ENCODE results near the gene LRRC41. TPM values are rescaled to one million over a fixed set of nuclear protein-coding genes. Genes with fewer than 3 reads are reported as not detected.
"Not testable (repeated sequence)": the region's sequence is repeated elsewhere in the genome, so short reads cannot be mapped to it uniquely, and the experiment has no call there.

The LRRC41 gene
- total and polyA plus RNA-seq, 8 donors: 19.8 to 31.3 (median 26.2) TPM

- no peak for TF ChIP-seq CTCF (IDR thresholded peaks at IDR 0.05)
- Histone ChIP-seq H3K4me1 (no peaks in the 10 kb centered on the region), H3K27ac (no peak overlapping the region), H3K36me3 (no peaks in the 10 kb centered on the region), H3K27me3 (no peaks in the 10 kb centered on the region), H3K4me3 (no peak overlapping the region), H3K9me3 (no peaks in the 10 kb centered on the region)
- DNase-seq (no peak), FAIRE-seq (no peak), ATAC-seq (no peak)
- intact Hi-C loops (cut with DNase I): no loop called here
- WGBS, 2 donors: 81 to 88% methylated on average over 4 of the region's 4 CpGs
Observed at GRCh38 chr1:46236882-46237281, 66.5 kb downstream of the LRRC41 start.

- H3K9me3 ChIP-seq; H3K36me3 ChIP-seq; FAIRE-seq; intact Hi-C loops (cut with DNase I); H3K4me3 ChIP-seq; H3K27ac ChIP-seq; DNase-seq; H3K4me1 ChIP-seq; H3K27me3 ChIP-seq; ATAC-seq: not testable (repeated sequence)
- 94 to 95% methylated on average over 3 of the region's 3 CpGs for WGBS, 2 donors
Observed at GRCh38 chr1:46231231-46231630, 72.2 kb downstream of the LRRC41 start.

Other genes with a start within 250 kb of the LRRC41 start
- gene PIK3R3, start 171.0 kb downstream of the LRRC41 start, total RNA-seq: 1 to 10 TPM; 1.2 to 4.9 (median 4.1) TPM
- 1 to 10 TPM; 1.7 to 4.5 TPM for gene PIK3R3, start 171.0 kb downstream of the LRRC41 start, polyA plus RNA-seq
- gene TSPAN1, start 128.5 kb downstream of the LRRC41 start, total RNA-seq: 1 to 10 TPM; 2.1 to 10.0 (median 6.4) TPM
- 10 to 100 TPM in 1 of 2 donors, 1 to 10 TPM in 1; 4.1 to 12.4 TPM for gene TSPAN1, start 128.5 kb downstream of the LRRC41 start, polyA plus RNA-seq
- gene P3R3URF, start 127.1 kb downstream of the LRRC41 start, total RNA-seq: not detected
- gene P3R3URF, start 127.1 kb downstream of the LRRC41 start, polyA plus RNA-seq: not detected
- gene POMGNT1, start 105.2 kb downstream of the LRRC41 start, total RNA-seq: 10 to 100 TPM; 23.5 to 40.6 (median 32.9) TPM
- 10 to 100 TPM; 40.9 to 59.2 TPM for gene POMGNT1, start 105.2 kb downstream of the LRRC41 start, polyA plus RNA-seq
- gene LURAP1, start 100.3 kb downstream of the LRRC41 start, total RNA-seq: under 1 TPM; 0.09 to 0.56 (median 0.20) TPM
- gene LURAP1, start 100.3 kb downstream of the LRRC41 start, polyA plus RNA-seq: under 1 TPM; 0.40 to 0.68 TPM
- gene RAD54L, start 55.9 kb downstream of the LRRC41 start, total RNA-seq: under 1 TPM in 5 of 6 donors, not detected in 1; 0.39 to 0.66 (median 0.43) TPM
- under 1 TPM; 0.23 to 0.61 TPM for gene RAD54L, start 55.9 kb downstream of the LRRC41 start, polyA plus RNA-seq
- 10 to 100 TPM; 51.8 to 83.1 (median 69.2) TPM for gene UQCRH, start 82 bp upstream of the LRRC41 start, total RNA-seq
- gene UQCRH, start 82 bp upstream of the LRRC41 start, polyA plus RNA-seq: 100 to 1,000 TPM; 141 to 183 TPM
- gene NSUN4, start 37.2 kb upstream of the LRRC41 start, total RNA-seq: 10 to 100 TPM in 5 of 6 donors, 1 to 10 TPM in 1; 9.0 to 16.4 (median 11.5) TPM
- 1 to 10 TPM; 8.1 to 9.4 TPM for gene NSUN4, start 37.2 kb upstream of the LRRC41 start, polyA plus RNA-seq
- 10 to 100 TPM; 19.5 to 34.6 (median 24.7) TPM for gene FAAH, start 90.7 kb upstream of the LRRC41 start, total RNA-seq
- 100 to 1,000 TPM; 103 to 122 TPM for gene FAAH, start 90.7 kb upstream of the LRRC41 start, polyA plus RNA-seq
- not detected for gene DMBX1, start 186.2 kb upstream of the LRRC41 start, total RNA-seq
- not detected for gene DMBX1, start 186.2 kb upstream of the LRRC41 start, polyA plus RNA-seq
- not detected for gene KNCN, start 248.0 kb upstream of the LRRC41 start, total RNA-seq
- gene KNCN, start 248.0 kb upstream of the LRRC41 start, polyA plus RNA-seq: not detected

Measured in pancreas (tissue), 10 donors.